ENCODE data around the gene CYFIP2. TPM values are rescaled to one million over a fixed set of nuclear protein-coding genes. Genes with fewer than 3 reads are reported as not detected.

Gene CYFIP2
- total RNA-seq, 4 donors from 2014 or later: 11.3 to 51.5 (median 13.6) TPM

DNA sequence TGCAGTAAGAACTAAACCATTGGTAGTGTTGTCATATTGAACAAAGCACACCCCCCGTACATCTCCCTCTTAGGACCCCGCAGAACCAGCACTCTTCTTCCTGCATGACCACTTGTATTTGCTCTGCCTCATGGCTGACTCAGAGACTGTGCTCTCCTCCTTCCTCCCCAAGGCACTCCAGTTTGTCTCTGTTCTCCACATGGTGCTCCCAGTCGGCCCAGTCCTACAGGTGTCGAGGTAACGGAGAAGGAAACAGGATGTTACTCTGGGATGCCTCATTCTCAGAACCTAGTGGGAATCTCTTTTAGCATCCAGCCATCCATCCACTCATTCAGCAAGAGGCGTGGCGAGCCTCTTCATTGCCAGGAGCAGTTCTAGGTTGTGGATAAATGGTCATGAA, 97.1 kb downstream of the CYFIP2 start:
- H3K36me3 ChIP-seq: no peaks in the 10 kb centered on the region
- H3K9me3 ChIP-seq: no peaks in the 10 kb centered on the region
- H3K27me3 ChIP-seq: no peaks in the 10 kb centered on the region
- intact Hi-C loops (cut with DNase I; ENCODE audit: low total_unique reads): no loop called here
- no peak overlapping the region for H3K4me3 ChIP-seq
- no peak for DNase-seq
- TF ChIP-seq, protein P1, sequence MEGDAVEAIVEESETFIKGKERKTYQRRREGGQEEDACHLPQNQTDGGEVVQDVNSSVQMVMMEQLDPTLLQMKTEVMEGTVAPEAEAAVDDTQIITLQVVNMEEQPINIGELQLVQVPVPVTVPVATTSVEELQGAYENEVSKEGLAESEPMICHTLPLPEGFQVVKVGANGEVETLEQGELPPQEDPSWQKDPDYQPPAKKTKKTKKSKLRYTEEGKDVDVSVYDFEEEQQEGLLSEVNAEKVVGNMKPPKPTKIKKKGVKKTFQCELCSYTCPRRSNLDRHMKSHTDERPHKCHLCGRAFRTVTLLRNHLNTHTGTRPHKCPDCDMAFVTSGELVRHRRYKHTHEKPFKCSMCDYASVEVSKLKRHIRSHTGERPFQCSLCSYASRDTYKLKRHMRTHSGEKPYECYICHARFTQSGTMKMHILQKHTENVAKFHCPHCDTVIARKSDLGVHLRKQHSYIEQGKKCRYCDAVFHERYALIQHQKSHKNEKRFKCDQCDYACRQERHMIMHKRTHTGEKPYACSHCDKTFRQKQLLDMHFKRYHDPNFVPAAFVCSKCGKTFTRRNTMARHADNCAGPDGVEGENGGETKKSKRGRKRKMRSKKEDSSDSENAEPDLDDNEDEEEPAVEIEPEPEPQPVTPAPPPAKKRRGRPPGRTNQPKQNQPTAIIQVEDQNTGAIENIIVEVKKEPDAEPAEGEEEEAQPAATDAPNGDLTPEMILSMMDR (IDR thresholded peaks at IDR 0.05): no peak
- TF ChIP-seq POLR2A (IDR thresholded peaks at IDR 0.05): no peak
- no peak overlapping the region for H3K27ac ChIP-seq
- no peaks in the 10 kb centered on the region for H3K4me1 ChIP-seq

DNA sequence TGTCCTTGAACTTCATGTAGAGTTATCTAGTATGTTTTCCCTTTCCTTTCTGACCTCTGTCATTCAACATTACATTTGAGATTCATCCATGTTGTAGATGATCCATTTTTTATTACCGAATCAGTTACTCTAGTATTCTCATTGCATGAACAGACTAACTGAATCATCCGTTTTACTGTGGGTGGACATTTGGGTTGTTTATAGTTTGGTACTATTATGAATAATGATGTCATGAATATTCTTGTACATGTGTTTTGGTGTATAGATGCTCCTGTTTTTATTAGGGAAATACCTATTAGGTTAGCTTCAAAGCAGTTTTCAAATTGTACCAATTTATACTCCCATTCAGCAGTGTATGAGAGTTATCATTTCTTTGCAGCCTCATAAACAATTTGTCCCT, 99.8 kb downstream of the CYFIP2 start:
- no peaks in the 10 kb centered on the region for H3K27me3 ChIP-seq
- no peak overlapping the region for H3K4me3 ChIP-seq
- H3K27ac ChIP-seq: no peak overlapping the region
- no peaks in the 10 kb centered on the region for H3K4me1 ChIP-seq
- DNase-seq: no peak
- intact Hi-C loops (cut with DNase I; ENCODE audit: low total_unique reads): no loop called here
- no peaks in the 10 kb centered on the region for H3K36me3 ChIP-seq
- no peaks in the 10 kb centered on the region for H3K9me3 ChIP-seq
- TF ChIP-seq POLR2A (IDR thresholded peaks at IDR 0.05): no peak
- TF ChIP-seq, protein P1 (IDR thresholded peaks at IDR 0.05): no peak

DNA sequence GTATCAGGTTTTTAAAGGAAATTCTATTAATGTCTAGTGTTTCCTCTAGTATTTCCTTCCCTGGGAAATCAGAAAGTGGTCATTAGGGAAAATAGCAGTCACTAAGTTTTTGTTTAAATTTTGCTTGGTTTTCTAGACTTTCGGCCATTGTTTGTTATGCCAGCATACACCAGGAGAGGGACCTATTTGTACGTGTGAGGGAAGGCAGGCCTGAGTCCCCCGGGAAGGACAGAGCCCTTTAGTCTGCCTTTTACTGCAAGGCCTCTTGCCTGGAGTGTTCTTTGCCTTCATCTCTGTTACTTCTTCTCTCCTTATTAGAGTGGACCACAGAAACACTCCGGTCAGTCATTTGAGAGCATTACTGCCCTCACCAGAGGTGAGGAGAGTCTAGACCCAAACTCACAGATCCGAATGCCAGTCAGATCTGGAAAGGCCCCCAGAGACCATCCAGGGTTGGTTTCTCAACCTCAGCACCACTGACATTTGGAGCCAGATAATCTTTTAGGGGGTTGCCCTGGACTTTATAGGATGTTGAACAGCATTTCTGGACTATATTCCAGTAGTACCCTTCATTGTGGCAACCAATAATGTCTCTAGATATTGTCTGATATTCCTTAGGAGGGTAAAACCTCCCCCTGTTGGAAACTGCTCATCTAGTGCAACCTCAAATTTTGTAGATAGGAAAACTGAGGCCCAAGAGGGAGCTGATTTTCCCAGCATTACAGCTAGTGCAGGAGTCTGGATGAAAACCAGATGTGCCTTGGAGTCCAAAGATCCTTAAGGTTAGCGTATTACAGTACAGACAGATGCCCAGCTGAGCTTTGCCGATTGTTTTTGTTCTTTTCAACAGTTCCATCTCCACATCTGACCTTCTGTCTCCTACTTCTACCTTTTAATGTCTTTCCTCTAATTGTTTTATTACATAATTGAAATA, 101.1 kb downstream of the CYFIP2 start:
- Histone ChIP-seq H3K27ac (peak overlapping the region; percentile 12 to 34), H3K4me1 (no peaks in the 10 kb centered on the region)
- no peak for TF ChIP-seq POLR2A (IDR thresholded peaks at IDR 0.05)
- TF ChIP-seq, protein P1 (IDR thresholded peaks at IDR 0.05): peak; percentile 36 to 53 (median 44)

DNA sequence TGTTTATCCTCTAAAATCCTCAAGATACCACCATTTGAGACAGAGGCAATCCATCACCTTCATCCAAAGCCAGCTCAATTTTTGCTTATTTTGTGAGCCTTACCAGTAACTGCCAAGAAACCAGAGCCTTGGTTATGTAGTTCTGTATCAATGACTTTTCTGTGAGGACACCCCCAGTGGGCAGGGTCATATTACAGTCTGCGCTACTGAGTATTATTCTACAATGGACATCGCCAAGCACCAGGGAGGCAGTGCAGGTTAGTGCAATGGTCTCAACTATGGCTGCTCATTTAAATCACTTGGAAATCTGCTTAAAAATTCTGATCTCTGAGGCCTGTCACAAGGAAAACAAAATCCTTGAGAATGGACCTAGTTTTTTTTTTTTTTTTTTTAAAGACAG, 103.6 kb downstream of the CYFIP2 start:
- H3K27ac ChIP-seq: no peak overlapping the region
- H3K4me3 ChIP-seq: no peak overlapping the region
- H3K36me3 ChIP-seq: no peaks in the 10 kb centered on the region
- TF ChIP-seq, protein P1 (IDR thresholded peaks at IDR 0.05): no peak
- TF ChIP-seq POLR2A (IDR thresholded peaks at IDR 0.05): no peak
- no peak for DNase-seq
- intact Hi-C loops (cut with DNase I; ENCODE audit: low total_unique reads): no loop called here
- H3K9me3 ChIP-seq: no peaks in the 10 kb centered on the region
- no peaks in the 10 kb centered on the region for H3K27me3 ChIP-seq
- no peaks in the 10 kb centered on the region for H3K4me1 ChIP-seq

More for the DNA sequence above, 101.1 kb downstream of the CYFIP2 start:
- peak in 1 of 2 donors; percentile 47 for DNase-seq
- H3K36me3 ChIP-seq: no peaks in the 10 kb centered on the region
- no peaks in the 10 kb centered on the region for H3K27me3 ChIP-seq
- no peak overlapping the region for H3K4me3 ChIP-seq
- no peaks in the 10 kb centered on the region for H3K9me3 ChIP-seq
- intact Hi-C loops (cut with DNase I; ENCODE audit: low total_unique reads): no loop called here

DNA sequence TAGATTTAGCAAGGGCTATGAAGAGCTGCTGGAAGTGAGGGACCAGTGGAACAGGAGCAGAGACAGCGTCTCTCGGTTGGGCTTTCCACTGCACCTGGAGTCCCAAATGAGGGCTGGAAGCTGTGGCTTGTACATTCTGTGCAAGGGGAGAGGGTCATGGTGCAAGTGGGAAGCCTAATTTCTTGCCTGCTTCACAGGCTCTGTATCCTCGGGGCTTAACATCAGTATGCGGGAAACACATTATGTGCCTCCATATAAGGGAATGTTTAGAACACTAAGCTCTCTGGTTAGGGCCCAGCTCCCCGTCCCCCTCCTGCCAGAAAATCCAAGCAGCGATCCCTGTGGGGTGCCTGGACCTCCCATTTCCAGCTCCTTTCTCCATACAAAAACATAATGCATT, 105.0 kb downstream of the CYFIP2 start:
- Histone ChIP-seq H3K27ac (peak overlapping the region; percentile 50 to 53), H3K36me3 (no peaks in the 10 kb centered on the region), H3K9me3 (no peaks in the 10 kb centered on the region), H3K27me3 (no peaks in the 10 kb centered on the region), H3K4me3 (no peak overlapping the region), H3K4me1 (no peaks in the 10 kb centered on the region)
- no peak for TF ChIP-seq POLR2A (IDR thresholded peaks at IDR 0.05)
- TF ChIP-seq, protein P1 (IDR thresholded peaks at IDR 0.05): no peak
- intact Hi-C loops (cut with DNase I; ENCODE audit: low total_unique reads): no loop called here
- DNase-seq: no peak

Measured in uterus (tissue), 4 donors.